Astrocyte of the cerebellum (primary cell): Measurements from ENCODE around the gene ZNFX1.
A peak's percentile ranks its signal among the peaks of the same experiment; 100 is the strongest.

Experiments used
- DNase-seq: peaks from one replicate; pipeline ENCODE4 v3.0.0-alpha.2; 2011; ENCODE audit warnings: low read depth
- H3K4me3 ChIP-seq: 2 replicates; pipeline ENCODE4 v1.5.1; 2011; ENCODE audit warnings: mild to moderate bottlenecking, low read depth, low read length, moderate library complexity
- in situ Hi-C: cut with HindIII; loops from 2 replicates; pipeline ENCODE4 v1.10.0; 2017; ENCODE audit warnings: low sequenced_read_pairs
- TF ChIP-seq, protein P1 (sequence below): IDR thresholded peaks from 2 replicates; pipeline ENCODE4 v1.5.1; 2012; ENCODE audit warnings: low read length, low read depth, moderate library complexity, mild to moderate bottlenecking; ENCODE audit errors: missing control alignments

The ZNFX1 gene

DNA sequence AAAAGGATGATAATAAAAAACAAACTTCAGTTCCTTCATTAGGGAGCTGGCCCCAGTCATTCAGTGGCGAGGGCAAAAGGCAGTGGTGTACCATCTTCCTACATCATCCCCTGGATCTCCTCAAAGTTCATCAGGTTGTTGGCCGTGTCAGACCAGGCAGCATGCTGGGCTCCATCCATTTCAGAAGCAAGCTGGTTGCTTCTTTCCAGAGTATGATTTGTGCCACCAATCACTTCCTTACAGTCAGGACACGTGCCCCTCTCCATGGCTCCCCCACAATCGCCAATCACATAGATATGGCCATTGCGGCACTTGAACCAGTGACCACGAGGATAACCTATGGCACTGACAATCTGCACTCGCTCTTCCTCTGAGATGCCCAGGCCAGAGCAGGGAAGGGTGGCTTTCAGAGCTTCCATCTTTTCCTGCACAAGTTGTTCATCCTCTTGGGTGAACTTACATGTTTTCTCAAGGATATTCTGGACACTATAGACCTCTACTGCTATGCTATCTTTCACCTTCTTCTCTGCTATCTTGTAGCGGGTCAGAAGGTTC is 30.6 kb downstream of the ZNFX1 start:
- in situ Hi-C loops, result no loop called here

DNA sequence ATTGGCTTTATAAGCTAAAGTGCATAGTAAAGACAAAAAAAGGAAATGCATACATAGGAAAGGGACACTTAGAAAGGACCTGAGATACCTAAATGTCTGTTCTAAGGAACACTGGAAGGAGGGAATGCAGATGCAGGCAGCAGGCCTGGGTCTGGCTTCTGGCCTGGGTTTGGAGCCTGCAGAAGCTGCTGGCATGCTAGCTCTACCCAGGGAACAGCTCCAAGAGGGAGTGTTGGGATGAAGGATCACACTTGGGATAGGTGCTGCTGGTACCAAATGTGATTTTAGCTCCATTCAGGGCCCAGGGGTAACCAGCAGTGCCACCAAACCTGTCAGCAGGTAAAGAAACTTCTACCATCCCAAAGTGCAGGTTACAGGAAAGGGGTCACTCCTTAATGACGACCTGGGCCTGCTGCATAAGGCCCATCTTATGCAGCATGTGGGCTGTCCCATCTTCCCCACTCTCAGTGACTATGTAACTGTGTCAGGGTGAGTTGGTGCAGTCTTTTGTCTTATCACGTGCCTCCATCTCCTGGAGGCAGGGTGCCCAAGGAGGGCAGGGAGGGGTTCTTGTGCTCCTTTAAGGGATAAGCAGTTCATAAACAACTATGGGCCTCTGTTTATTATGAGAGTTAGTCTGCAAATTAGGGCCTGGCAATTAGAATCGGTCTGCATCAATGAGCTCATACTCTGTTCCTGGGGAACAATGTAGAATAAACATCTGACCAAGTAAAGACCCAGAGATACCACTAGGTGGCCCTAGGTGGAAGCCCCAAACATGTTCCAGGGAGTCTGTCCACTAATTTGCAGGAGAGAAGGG is 31.7 kb downstream of the ZNFX1 start:
- TF ChIP-seq, protein P1, sequence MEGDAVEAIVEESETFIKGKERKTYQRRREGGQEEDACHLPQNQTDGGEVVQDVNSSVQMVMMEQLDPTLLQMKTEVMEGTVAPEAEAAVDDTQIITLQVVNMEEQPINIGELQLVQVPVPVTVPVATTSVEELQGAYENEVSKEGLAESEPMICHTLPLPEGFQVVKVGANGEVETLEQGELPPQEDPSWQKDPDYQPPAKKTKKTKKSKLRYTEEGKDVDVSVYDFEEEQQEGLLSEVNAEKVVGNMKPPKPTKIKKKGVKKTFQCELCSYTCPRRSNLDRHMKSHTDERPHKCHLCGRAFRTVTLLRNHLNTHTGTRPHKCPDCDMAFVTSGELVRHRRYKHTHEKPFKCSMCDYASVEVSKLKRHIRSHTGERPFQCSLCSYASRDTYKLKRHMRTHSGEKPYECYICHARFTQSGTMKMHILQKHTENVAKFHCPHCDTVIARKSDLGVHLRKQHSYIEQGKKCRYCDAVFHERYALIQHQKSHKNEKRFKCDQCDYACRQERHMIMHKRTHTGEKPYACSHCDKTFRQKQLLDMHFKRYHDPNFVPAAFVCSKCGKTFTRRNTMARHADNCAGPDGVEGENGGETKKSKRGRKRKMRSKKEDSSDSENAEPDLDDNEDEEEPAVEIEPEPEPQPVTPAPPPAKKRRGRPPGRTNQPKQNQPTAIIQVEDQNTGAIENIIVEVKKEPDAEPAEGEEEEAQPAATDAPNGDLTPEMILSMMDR, result peak; percentile 82
- in situ Hi-C loops, result no loop called here
- no peak overlapping the region for H3K4me3 ChIP-seq
- DNase-seq, result peak; percentile 35

More for the DNA sequence above, 30.6 kb downstream of the ZNFX1 start:
- no peak for DNase-seq
- no peak overlapping the region for H3K4me3 ChIP-seq
- TF ChIP-seq, protein P1, result no peak

DNA sequence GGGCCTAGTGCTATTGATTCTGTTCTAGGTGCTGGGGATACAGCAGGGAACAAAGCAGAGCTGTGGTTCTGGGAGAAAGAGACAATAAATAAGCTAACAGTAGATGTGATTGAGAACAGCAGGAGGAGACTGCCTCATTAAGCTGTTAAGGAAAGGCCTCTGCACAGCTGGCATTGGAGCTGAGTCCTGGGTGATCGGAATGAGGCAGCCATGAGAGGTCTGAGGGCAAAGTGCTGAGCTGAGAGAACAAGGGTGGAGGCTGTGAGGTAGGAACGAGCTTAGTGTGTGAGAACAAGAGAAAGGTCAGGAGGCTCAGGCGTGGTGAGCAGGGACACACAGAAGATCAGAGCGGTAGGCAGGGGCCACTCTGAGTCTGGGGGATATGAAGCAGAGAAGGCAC is 40.3 kb downstream of the ZNFX1 start:
- H3K4me3 ChIP-seq, result no peak overlapping the region
- no peak for DNase-seq
- in situ Hi-C loops, result no loop called here
- TF ChIP-seq, protein P1, result no peak

DNA sequence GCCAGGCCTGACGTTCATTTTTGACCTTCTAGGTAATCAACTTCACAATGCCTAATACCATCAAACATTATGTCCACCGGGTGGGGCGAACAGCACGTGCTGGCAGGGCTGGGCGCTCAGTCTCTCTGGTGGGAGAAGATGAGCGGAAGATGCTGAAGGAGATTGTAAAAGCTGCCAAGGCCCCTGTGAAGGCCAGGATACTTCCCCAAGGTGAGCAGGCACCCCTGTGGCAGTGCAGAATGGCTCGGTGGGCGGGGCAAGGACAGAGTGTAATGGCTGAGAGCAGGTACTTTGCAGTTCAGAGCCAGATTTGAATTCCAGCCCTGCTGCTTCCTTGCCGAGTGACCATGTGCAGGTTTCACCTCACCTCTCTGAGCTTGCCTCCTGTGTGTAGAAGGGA is 41.6 kb downstream of the ZNFX1 start:
- no peak for DNase-seq
- H3K4me3 ChIP-seq, result no peak overlapping the region
- in situ Hi-C loops, result no loop called here
- TF ChIP-seq, protein P1, result no peak

DNA sequence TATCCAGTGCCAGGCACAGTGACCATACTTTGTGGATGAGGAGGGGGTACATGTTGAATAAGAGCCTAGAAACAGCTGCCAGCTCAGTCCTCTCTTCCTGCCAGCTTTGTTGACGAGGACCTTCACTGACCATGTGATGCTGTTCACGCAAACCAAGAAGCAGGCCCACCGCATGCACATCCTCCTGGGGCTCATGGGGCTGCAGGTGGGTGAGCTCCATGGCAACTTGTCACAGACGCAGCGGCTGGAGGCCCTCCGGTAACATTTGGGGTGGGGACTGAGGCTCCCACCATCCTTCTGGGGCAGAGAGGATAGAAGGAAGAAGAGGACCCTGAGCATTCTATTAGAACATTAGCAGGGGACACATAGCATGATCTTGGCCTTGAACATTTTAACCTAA is 43.0 kb downstream of the ZNFX1 start:
- in situ Hi-C loops, result no loop called here
- no peak overlapping the region for H3K4me3 ChIP-seq
- TF ChIP-seq, protein P1, result no peak
- no peak for DNase-seq

DNA sequence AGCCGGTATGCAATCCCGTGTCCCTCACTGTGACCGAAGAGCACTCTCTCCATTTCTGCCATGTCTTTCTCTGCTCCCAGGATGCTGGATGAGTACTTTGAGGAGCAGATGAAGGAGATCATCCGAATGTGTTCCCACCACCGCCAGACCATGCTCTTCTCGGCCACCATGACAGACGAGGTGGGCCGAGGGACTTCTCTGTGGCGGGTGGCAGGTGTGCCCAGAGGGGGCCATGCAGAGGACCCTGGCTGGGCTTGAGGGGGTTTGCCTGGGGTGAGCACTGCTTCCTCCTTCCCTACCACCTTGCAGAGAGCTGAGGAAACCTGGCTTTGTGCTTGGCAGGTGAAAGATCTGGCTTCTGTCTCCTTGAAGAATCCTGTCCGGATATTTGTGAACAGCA is 44.6 kb downstream of the ZNFX1 start:
- no peak for DNase-seq
- TF ChIP-seq, protein P1, result no peak
- in situ Hi-C loops, result no loop called here
- H3K4me3 ChIP-seq, result no peak overlapping the region
